Chondrocyte (in vitro differentiated cells): ENCODE results near the gene SUGCT. TPM values are rescaled to one million over a fixed set of nuclear protein-coding genes. Genes with fewer than 3 reads are reported as not detected.

Experiments used
- DNase-seq: peaks from one replicate; pipeline ENCODE4 v3.0.0; 2021; ENCODE audit warnings: mixed read lengths, low spot score
- H3K27ac Mint-ChIP-seq: one replicate; pipeline ENCODE4 v1.8.0; 2021; ENCODE audit warnings: mild to moderate bottlenecking, moderate library complexity, mixed read lengths; ENCODE audit not compliant: unreplicated experiment
- H3K27me3 Mint-ChIP-seq: 2 replicates; pipeline ENCODE4 v1.8.0; 2021; ENCODE audit warnings: low read depth, mixed read lengths
- H3K36me3 Mint-ChIP-seq: 2 replicates; pipeline ENCODE4 v1.8.0; 2021; ENCODE audit warnings: low read depth, mixed read lengths
- H3K4me1 Mint-ChIP-seq: 2 replicates; pipeline ENCODE4 v1.8.0; 2021; ENCODE audit warnings: low read depth, mild to moderate bottlenecking, mixed read lengths
- H3K4me3 Mint-ChIP-seq: one replicate; pipeline ENCODE4 v1.8.0; 2021; ENCODE audit warnings: mild to moderate bottlenecking, moderate library complexity, mixed read lengths; ENCODE audit not compliant: unreplicated experiment
- H3K9me3 Mint-ChIP-seq: 2 replicates; pipeline ENCODE4 v1.8.0; 2021; ENCODE audit warnings: low read depth, mixed read lengths
- CTCF ChIP-seq: fragments of 200-600 bp; sonication (generic); IDR thresholded peaks from 2 replicates; pipeline ENCODE4 v1.5.0; 2021; ENCODE audit warnings: antibody characterized with exemption, mild to moderate bottlenecking, moderate library complexity
- total RNA-seq: library from RNA; stranded (reverse); gene quantifications from 3 replicates; pipeline ENCODE4 v1.2.1, GENCODE V29; 2021

The SUGCT gene
- total RNA-seq, 1 donor from 2014 or later = 34.4 TPM

GRCh38 chr7:40276061-40276460, 141.3 kb downstream of the SUGCT start:
- H3K4me1 Mint-ChIP-seq = no peaks in the 10 kb centered on the region
- no peak for TF ChIP-seq CTCF
- H3K27ac Mint-ChIP-seq = no peak overlapping the region
- H3K36me3 Mint-ChIP-seq = peaks cover 6% of the 10 kb centered on the region
- DNase-seq = no peak
- no peaks in the 10 kb centered on the region for H3K27me3 Mint-ChIP-seq
- peaks cover 3% of the 10 kb centered on the region for H3K9me3 Mint-ChIP-seq
- H3K4me3 Mint-ChIP-seq = no peak overlapping the region

- no peak for TF ChIP-seq CTCF
- no peak for DNase-seq
- Mint-ChIP-seq H3K9me3 (peaks cover 9% of the 10 kb centered on the region), H3K27me3 (no peaks in the 10 kb centered on the region), H3K4me3 (no peak overlapping the region), H3K27ac (no peak overlapping the region), H3K36me3 (peaks cover 7% of the 10 kb centered on the region), H3K4me1 (peaks cover 3% of the 10 kb centered on the region)
Measured at GRCh38 chr7:40279991-40280390, 145.2 kb downstream of the SUGCT start.

- DNase-seq = no peak
- Mint-ChIP-seq H3K9me3 (peaks cover 11% of the 10 kb centered on the region), H3K27me3 (no peaks in the 10 kb centered on the region), H3K27ac (no peak overlapping the region), H3K4me3 (no peak overlapping the region), H3K36me3 (peaks cover 5% of the 10 kb centered on the region), H3K4me1 (peaks cover 13% of the 10 kb centered on the region)
- no peak for TF ChIP-seq CTCF
Measured at GRCh38 chr7:40282858-40283257, 148.1 kb downstream of the SUGCT start.

- no peak overlapping the region for H3K27ac Mint-ChIP-seq
- no peak for DNase-seq
- no peak for TF ChIP-seq CTCF
Measured at GRCh38 chr7:40283391-40283790, 148.6 kb downstream of the SUGCT start.

GRCh38 chr7:40288827-40289226, 154.0 kb downstream of the SUGCT start:
- no peak for TF ChIP-seq CTCF
- H3K4me1 Mint-ChIP-seq = peaks cover 22% of the 10 kb centered on the region
- H3K27ac Mint-ChIP-seq = no peak overlapping the region
- H3K36me3 Mint-ChIP-seq = peaks cover 4% of the 10 kb centered on the region
- H3K4me3 Mint-ChIP-seq = no peak overlapping the region
- no peak for DNase-seq
- H3K9me3 Mint-ChIP-seq = peaks cover 4% of the 10 kb centered on the region
- H3K27me3 Mint-ChIP-seq = no peaks in the 10 kb centered on the region

More at GRCh38 chr7:40283391-40283790, 148.6 kb downstream of the SUGCT start:
- Mint-ChIP-seq H3K36me3 (peaks cover 5% of the 10 kb centered on the region), H3K27me3 (no peaks in the 10 kb centered on the region), H3K4me1 (peaks cover 14% of the 10 kb centered on the region), H3K4me3 (no peak overlapping the region), H3K9me3 (peaks cover 11% of the 10 kb centered on the region)
